VCaP (cell line): Measurements from ENCODE around the gene MLXIPL.
"Not testable (repeated sequence)": the region's sequence is repeated elsewhere in the genome, so short reads cannot be mapped to it uniquely, and the experiment has no call there.

Experiments used
- H3K27ac ChIP-seq: fragments of 450-650 bp; 2 replicates; pipeline ENCODE4 v1.5.1; 2017
- CTCF ChIP-seq: fragments of 450-650 bp; conservative IDR thresholded peaks from 2 replicates; pipeline ENCODE4 v1.5.1; 2017; ENCODE audit warnings: mild to moderate bottlenecking, moderate library complexity

The MLXIPL gene

GRCh38 chr7:73557108-73557396 lies 67.3 kb downstream of the MLXIPL start:
- peak overlapping the region; percentile 99 for H3K27ac ChIP-seq
- no peak for TF ChIP-seq CTCF

DNA sequence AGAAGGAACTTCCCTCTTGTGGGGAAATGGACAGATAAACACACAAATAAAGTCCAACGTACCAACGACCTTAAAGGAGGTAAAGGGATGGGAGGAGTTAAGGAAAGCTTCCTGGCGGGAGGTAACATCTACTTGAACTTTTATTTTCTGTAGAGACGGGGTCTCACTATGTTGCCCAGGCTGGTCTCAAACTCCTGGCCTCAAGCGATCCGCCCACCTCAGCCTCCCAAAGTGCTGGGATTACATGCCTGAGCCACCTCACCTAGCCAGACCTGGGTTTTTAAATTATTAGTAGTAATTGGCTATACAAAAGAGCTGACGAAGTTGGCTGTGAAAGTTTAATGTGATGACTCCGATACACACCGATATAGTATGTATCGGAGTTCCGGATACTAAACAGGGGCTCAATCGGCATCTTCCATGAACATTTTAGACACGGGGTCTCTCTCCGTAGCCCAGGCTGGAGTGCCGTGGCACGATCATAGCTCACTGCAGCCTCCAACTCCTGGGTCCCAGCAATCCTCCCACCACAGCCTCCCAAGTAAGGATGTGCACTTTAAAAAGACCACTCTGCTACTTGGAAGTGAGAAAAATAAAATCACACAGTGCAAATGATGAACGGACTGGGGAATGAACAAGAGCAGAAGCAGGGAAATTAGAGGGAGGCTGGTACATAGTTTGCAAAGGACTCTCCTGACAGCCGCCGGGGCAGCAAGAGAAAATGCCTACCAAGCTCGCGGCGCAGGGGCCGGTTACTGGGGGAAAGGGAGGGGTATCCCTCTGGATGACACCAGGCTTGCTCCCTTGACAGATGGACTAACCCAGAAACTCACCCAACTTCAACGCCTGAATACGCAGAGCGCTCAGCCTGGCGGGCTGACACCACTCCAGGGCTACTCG lies 67.9 kb downstream of the MLXIPL start:
- H3K27ac ChIP-seq, result peak overlapping the region; percentile 99
- TF ChIP-seq CTCF, result no peak

GRCh38 chr7:73555411-73555982 lies 68.8 kb downstream of the MLXIPL start:
- H3K27ac ChIP-seq, result peak overlapping the region; percentile 99
- TF ChIP-seq CTCF, result no peak

DNA sequence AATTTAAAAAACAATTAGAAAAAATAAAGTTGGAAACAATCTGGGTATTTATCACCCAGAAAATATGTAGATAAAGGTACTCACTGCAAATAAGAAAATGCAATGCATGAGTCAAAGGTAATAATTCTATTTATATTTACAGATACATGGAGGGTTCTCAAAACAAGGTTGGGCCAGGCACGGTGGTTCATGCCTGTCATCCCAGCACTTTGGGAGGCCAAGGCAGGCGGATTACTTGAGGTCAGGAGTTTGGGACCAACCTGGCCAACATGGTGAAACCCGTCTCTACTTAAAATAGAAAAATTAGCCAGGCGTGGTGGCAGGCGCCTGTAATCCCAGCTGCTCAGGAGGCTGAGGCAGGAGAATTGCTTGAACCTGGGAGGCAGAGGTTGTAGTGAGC lies 74.2 kb downstream of the MLXIPL start:
- not testable (repeated sequence) for H3K27ac ChIP-seq

DNA sequence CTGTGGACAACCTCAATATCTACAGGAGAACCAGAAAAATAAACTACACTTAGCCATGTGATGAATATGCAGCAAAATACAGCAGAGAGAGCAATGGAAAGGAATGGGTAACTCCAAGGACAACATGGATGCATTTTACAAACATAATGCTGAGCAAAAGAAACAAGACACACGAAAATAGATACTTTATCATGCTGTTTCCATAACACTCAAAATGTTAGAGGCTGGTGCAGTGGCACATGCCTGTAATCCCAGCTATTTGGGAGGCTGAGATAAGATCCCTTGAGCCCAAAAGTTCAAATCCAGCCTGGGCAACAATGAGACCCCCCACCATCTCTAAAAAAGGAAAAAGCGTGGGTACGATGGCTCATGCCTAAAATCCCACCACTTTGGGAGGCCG lies 75.1 kb downstream of the MLXIPL start:
- no peak overlapping the region for H3K27ac ChIP-seq
- TF ChIP-seq CTCF, result no peak

- no peak overlapping the region for H3K27ac ChIP-seq
- TF ChIP-seq CTCF, result no peak
These were observed 76.5 kb downstream of the MLXIPL start for GRCh38 chr7:73547841-73548240.

- TF ChIP-seq CTCF, result no peak
- no peak overlapping the region for H3K27ac ChIP-seq
These were observed 79.6 kb downstream of the MLXIPL start for GRCh38 chr7:73544678-73545077.
